Lower leg skin (tissue), 4 donors: ENCODE measurements around the gene VWA2. TPM values are rescaled to one million over a fixed set of nuclear protein-coding genes. Genes with fewer than 3 reads are reported as not detected.

Experiments used
- DNase-seq, 2 donors: peaks; one replicate each; pipeline ENCODE4 v3.0.0-alpha.2; 2019; ENCODE audit warnings: low spot score in 2 of 2
- H3K4me3 ChIP-seq: fragments of 200-600 bp; sonication (generic); 2 replicates; pipeline ENCODE4 v1.5.1; 2017; ENCODE audit warnings: mild to moderate bottlenecking, low read depth; ENCODE audit not compliant: poor library complexity, severe bottlenecking
- POLR2A ChIP-seq, 2 donors: fragments of 450-650 bp; IDR thresholded peaks; one replicate each; pipeline ENCODE4 v1.6.1; 2016 to 2017; ENCODE audit warnings: antibody characterized with exemption in 2 of 2, mild to moderate bottlenecking in 1 of 2, moderate library complexity in 1 of 2
- WGBS, 2 donors: methylation state at CpG; one replicate each; pipeline ENCODE4 v1.1.5; 2018; 5-methylcytosine and 5-hydroxymethylcytosine counted together
- intact Hi-C: fragments of 100-400 bp; cut with DNase I; formaldehyde crosslinking; loops from one replicate; pipeline ENCODE4 v1.15.0; 2023; ENCODE audit warnings: low total_unique reads
- total RNA-seq, 4 donors: library from RNA; depleted of rRNA; stranded (reverse); fragments of >200 nt; gene quantifications; one replicate each; pipeline ENCODE4 v1.1.0, GENCODE V29; 2016
- TF ChIP-seq, protein P1 (sequence below), 3 donors: fragments of 450-650 bp; IDR thresholded peaks; one replicate each; pipeline ENCODE4 v1.5.1; 2016; ENCODE audit warnings: antibody characterized with exemption in 3 of 3, mild to moderate bottlenecking in 3 of 3, moderate library complexity in 2 of 3

Gene VWA2
- total RNA-seq, 4 donors from 2014 or later = 14.2 to 21.7 (median 20.6) TPM

DNA sequence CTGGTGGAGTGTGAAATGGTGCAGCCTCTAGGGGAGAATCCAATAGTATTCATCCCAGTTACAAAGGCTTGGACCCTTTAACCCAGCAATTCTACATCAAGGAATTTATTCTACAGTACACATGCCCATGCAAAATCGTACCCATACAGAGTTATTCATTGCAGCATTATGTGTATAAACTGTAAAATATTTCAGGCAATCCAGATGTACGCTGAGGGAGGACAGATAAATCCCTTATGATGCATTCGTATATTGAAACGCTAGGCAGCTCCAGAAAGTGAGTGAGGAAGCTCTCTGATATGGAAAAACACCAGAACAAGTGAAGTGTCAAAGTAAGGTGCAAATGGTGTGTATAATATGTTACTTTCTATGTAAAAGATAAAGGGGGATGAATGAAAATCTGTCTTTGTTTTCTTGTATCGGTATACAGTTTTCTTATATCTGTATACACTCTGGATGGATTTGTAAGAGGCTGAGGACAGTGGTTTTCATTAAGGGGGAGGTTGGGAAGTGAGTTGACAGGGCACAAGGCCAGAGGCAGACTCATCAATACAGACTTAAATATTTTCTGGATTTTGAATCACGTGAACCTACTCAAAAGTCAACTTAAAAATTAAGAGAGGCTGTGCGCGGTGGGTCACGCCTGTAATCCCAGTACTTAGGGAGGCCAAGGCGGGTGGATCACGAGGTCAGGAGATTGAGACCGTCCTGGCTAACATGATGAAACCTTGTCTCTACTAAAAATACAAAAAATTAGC is 17.1 kb downstream of the VWA2 start:
- no peak for TF ChIP-seq POLR2A (IDR thresholded peaks at IDR 0.05)
- TF ChIP-seq, protein P1, sequence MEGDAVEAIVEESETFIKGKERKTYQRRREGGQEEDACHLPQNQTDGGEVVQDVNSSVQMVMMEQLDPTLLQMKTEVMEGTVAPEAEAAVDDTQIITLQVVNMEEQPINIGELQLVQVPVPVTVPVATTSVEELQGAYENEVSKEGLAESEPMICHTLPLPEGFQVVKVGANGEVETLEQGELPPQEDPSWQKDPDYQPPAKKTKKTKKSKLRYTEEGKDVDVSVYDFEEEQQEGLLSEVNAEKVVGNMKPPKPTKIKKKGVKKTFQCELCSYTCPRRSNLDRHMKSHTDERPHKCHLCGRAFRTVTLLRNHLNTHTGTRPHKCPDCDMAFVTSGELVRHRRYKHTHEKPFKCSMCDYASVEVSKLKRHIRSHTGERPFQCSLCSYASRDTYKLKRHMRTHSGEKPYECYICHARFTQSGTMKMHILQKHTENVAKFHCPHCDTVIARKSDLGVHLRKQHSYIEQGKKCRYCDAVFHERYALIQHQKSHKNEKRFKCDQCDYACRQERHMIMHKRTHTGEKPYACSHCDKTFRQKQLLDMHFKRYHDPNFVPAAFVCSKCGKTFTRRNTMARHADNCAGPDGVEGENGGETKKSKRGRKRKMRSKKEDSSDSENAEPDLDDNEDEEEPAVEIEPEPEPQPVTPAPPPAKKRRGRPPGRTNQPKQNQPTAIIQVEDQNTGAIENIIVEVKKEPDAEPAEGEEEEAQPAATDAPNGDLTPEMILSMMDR (IDR thresholded peaks at IDR 0.05) = no peak
- intact Hi-C loops = no loop called here
- no peak overlapping the region for H3K4me3 ChIP-seq
- DNase-seq = no peak
- WGBS, 2 donors = 83 to 87% methylated on average over 12 of the region's 12 CpGs

DNA sequence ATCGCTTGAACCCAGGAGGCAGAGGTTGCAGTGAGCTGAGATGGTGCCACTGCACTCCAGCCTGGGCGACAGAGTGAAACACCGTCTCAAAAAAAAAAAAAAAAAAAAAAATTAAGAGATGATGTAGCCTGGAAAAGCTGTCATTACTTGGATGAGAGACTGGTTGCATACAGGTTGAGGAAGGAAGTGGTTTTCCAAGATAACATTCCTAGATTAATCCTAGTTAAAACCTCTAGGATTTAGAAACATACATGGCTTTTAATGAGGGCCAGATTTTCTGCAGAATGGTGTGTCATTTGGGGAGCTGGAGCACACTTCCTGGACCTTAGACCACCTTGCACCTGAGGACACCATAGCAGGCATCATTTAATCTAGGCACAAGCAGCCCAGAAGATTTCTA is 17.8 kb downstream of the VWA2 start:
- TF ChIP-seq POLR2A (IDR thresholded peaks at IDR 0.05) = no peak
- TF ChIP-seq, protein P1 (IDR thresholded peaks at IDR 0.05) = no peak
- intact Hi-C loops = no loop called here
- H3K4me3 ChIP-seq = no peak overlapping the region
- 58 to 74% methylated on average over 3 of the region's 3 CpGs for whole genome bisulfite sequencing, 2 donors
- no peak for DNase-seq

DNA sequence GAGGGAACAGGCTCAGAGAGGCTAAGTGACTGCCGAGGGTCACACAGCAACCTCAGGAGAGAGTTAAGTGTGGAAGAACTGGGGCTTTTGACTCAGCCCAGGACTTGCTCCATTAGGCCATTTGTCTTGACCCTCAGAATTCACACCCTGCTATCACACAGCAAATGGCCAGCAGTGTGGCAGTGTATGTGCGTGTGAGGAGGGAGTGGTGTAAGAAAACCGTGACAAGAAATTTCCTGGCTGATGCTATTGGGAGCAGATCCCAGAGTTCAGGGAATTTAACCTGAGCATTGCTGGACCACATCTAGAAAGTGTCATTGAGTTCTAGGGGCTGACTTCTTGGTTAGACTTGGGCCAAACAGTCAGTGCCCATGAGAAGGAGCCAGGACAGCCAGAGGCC is 18.4 kb downstream of the VWA2 start:
- 33 to 44% methylated on average over 3 of the region's 3 CpGs for WGBS, 2 donors
- H3K4me3 ChIP-seq = no peak overlapping the region
- no peak for TF ChIP-seq POLR2A (IDR thresholded peaks at IDR 0.05)
- intact Hi-C loops = no loop called here
- no peak for DNase-seq

DNA sequence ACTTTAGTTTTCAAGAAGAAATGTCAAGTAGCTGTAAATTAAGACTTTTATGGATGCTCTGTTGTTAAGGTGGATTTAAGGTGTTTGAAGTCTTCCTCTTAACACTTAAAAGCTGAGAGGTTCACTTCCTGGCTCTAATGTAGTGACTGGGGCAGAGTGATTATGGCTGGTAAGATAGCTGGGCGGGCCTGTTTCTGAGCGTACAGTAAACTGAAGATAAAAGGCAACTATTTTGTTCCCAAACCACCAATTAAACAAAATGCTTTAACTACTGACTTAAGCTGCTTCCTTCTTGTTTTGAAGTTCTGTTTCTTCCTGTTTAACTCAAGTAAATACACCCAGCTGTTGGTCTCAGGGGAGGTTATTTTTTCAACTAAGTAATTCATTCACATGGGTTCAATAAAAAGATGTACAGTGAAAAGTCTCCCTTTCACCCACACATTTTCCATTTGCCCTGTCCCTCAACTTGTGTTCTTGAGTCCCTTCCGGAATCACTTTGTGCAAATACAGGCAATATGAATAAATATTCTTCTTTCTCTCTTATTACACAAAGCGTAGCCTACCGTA is 19.3 kb downstream of the VWA2 start:
- 58% methylated on average over 5 of the region's 5 CpGs for WGBS, 2 donors
- no peak overlapping the region for H3K4me3 ChIP-seq
- intact Hi-C loops = no loop called here
- TF ChIP-seq POLR2A (IDR thresholded peaks at IDR 0.05) = no peak
- TF ChIP-seq, protein P1 (IDR thresholded peaks at IDR 0.05) = no peak
- DNase-seq = no peak

DNA sequence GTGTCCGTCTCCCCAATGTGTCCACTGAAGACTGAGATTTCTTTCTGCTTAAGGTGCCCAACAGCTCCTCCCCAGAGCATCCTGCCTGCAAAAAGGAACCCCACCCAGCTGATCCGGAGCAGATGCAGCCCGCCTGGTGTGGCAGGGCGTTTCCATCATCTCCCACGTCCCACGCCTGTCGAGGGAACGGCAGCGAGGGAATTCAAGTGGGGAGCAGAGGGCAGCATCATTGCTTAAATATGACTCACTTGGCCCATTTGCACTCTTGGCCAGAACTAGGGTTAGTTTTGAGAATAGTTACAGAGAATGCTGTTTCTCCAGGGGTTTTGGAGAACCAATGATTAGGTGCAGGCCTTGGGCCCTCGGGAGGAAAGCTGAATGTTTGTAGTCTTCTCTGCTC is 20.8 kb downstream of the VWA2 start:
- TF ChIP-seq POLR2A (IDR thresholded peaks at IDR 0.05) = no peak
- TF ChIP-seq, protein P1 (IDR thresholded peaks at IDR 0.05) = no peak
- DNase-seq = peak in 1 of 2 donors; percentile 40
- intact Hi-C loops = no loop called here
- H3K4me3 ChIP-seq = no peak overlapping the region
- WGBS, 2 donors = 39 to 61% methylated on average over 10 of the region's 10 CpGs

DNA sequence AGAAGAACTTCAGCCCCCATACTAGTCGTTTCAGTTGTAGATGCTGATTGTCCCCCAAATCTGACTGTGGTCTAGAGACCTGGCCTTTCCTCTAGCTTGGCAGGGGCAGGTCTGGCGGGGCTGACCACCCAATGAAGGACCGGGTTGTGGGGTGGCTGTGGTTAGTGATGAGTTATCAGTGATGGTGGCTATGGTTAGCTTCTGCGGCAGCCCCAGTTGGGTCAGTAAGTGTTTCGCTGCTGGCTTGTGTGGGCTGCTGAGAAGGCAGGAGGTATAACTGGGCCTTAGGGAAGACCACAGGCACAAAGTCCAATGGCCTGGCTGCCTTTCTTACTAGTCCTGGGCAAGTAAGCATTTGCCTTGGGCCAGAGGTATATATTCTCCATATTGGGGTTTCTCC is 21.3 kb downstream of the VWA2 start:
- 82 to 87% methylated on average over 5 of the region's 5 CpGs for WGBS, 2 donors
- intact Hi-C loops = no loop called here
- DNase-seq = no peak
- TF ChIP-seq, protein P1 (IDR thresholded peaks at IDR 0.05) = no peak
- TF ChIP-seq POLR2A (IDR thresholded peaks at IDR 0.05) = no peak
- H3K4me3 ChIP-seq = no peak overlapping the region
